Tibial nerve (tissue), 3 donors: Measurements from ENCODE around the gene ACOXL.

Source experiments
- POLR2A ChIP-seq, 2 donors: fragments of 450-650 bp; IDR thresholded peaks; one replicate each; pipeline ENCODE4 v1.6.1; 2017; ENCODE audit warnings: antibody characterized with exemption in 2 of 2, mild to moderate bottlenecking in 2 of 2, moderate library complexity in 2 of 2
- TF ChIP-seq, protein P1 (sequence below), 5 experiments: fragments of 200-600 bp in 3 of 5; fragments of 450-650 bp in 2 of 5; sonication (generic) in 3 of 5; IDR thresholded peaks; one replicate each; pipeline ENCODE4 v1.5.1; 2016 to 2019; ENCODE audit warnings: antibody characterized with exemption in 5 of 5, mild to moderate bottlenecking in 3 of 5, moderate library complexity in 2 of 5

DNA sequence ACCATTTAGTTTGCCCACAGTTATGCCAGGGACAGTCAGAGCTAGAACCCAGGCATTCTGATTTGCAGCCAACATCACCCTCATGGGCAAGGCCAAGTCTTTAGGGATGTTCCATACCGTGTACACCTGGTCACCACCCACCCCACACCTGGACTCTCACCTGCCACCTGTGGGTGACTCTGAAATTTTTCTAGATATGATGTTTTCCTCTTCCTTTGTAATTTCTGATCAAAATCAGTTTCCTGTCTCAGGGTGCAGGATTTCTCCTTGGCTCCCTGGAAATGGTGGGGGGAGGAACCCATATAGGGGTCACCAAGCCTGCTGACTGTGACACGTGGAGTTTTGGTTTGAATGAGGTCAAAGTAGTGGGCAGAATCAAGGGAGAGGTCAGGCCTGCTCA, 138.2 kb downstream of the ACOXL start:
- TF ChIP-seq, protein P1, sequence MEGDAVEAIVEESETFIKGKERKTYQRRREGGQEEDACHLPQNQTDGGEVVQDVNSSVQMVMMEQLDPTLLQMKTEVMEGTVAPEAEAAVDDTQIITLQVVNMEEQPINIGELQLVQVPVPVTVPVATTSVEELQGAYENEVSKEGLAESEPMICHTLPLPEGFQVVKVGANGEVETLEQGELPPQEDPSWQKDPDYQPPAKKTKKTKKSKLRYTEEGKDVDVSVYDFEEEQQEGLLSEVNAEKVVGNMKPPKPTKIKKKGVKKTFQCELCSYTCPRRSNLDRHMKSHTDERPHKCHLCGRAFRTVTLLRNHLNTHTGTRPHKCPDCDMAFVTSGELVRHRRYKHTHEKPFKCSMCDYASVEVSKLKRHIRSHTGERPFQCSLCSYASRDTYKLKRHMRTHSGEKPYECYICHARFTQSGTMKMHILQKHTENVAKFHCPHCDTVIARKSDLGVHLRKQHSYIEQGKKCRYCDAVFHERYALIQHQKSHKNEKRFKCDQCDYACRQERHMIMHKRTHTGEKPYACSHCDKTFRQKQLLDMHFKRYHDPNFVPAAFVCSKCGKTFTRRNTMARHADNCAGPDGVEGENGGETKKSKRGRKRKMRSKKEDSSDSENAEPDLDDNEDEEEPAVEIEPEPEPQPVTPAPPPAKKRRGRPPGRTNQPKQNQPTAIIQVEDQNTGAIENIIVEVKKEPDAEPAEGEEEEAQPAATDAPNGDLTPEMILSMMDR (IDR thresholded peaks at IDR 0.05) = no peak
- TF ChIP-seq POLR2A (IDR thresholded peaks at IDR 0.05) = no peak
